SK-N-SH (cell line): ENCODE data around the gene PTMS. TPM values are rescaled to one million over a fixed set of nuclear protein-coding genes. Genes with fewer than 3 reads are reported as not detected.
A peak's percentile ranks its signal among the peaks of the same experiment; 100 is the strongest.

Experiments
- CTCF ChIA-PET: fragments of 300-600, 350-600 bp; formaldehyde crosslinking; extraction: SDS; loops from one replicate; lab custom pipeline; 2021; lab: Yijun Ruan, JAX
- POLR2A ChIA-PET: fragments of 350-600 bp; sonication (Branson Sonifier 250); formaldehyde crosslinking; extraction: SDS; loops from one replicate; lab custom pipeline; 2020; ENCODE audit warnings: antibody characterized with exemption, inconsistent platforms; lab: Yijun Ruan, JAX
- DNase-seq: peaks from one replicate; pipeline ENCODE4 v3.0.0; 2012
- H2AFZ ChIP-seq: fragments of 200-600 bp; sonication (generic); 2 replicates; pipeline ENCODE4 v1.8.1; 2016; ENCODE audit warnings: antibody characterized with exemption, mild to moderate bottlenecking, low read depth
- H3F3A ChIP-seq: fragments of 200-600 bp; sonication (generic); replicated peaks from 2 replicates; pipeline ENCODE3; 2016; ENCODE audit warnings: antibody characterized with exemption, mild to moderate bottlenecking; ENCODE audit not compliant: insufficient read depth
- H3K27ac ChIP-seq, 2 experiments: fragments of 200-500 bp in 1 of 2; fragments of 200-600 bp in 1 of 2; sonication (Bioruptor generic) in 1 of 2; sonication (generic), shearing (Covaris generic) in 1 of 2; 2 replicates each; pipeline versions ENCODE4 v1.5.1 to v1.6.1; 2014 to 2016; ENCODE audit warnings: low read depth in 2 of 2, inconsistent platforms in 1 of 2, low read length in 1 of 2, mild to moderate bottlenecking in 1 of 2, mixed read lengths in 1 of 2
- H3K27me3 ChIP-seq: fragments of 200-600 bp; sonication (generic), shearing (Covaris generic); 2 replicates; pipeline ENCODE4 v1.6.1; 2016; ENCODE audit warnings: mixed run types; ENCODE audit not compliant: insufficient read depth
- H3K36me3 ChIP-seq, 2 experiments: fragments of 200-500 bp in 1 of 2; fragments of 200-600 bp in 1 of 2; sonication (Bioruptor generic) in 1 of 2; sonication (generic) in 1 of 2; replicated peaks in 1 of 2; 2 replicates each; pipeline versions ENCODE3 to v1.5.1; 2014 to 2016; ENCODE audit warnings: low read length in 1 of 2, mild to moderate bottlenecking in 1 of 2; ENCODE audit not compliant: insufficient read depth in 2 of 2, control insufficient read depth in 1 of 2
- H3K4me1 ChIP-seq, 2 experiments: fragments of 200-500 bp in 1 of 2; fragments of 200-600 bp in 1 of 2; sonication (Bioruptor generic) in 1 of 2; sonication (generic), shearing (Covaris generic) in 1 of 2; 2 replicates each; pipeline versions ENCODE4 v1.5.1 to v1.6.1; 2014 to 2016; ENCODE audit warnings: low read depth in 1 of 2, low read length in 1 of 2, mixed run types in 1 of 2; ENCODE audit not compliant: insufficient read depth in 2 of 2, control insufficient read depth in 1 of 2
- H3K4me2 ChIP-seq: fragments of 200-600 bp; sonication (generic), shearing (Covaris generic); 2 replicates; pipeline ENCODE4 v1.6.1; 2017; ENCODE audit warnings: mixed run types
- H3K4me3 ChIP-seq, 2 experiments: fragments of 200-500 bp in 1 of 2; fragments of 200-600 bp in 1 of 2; sonication (Bioruptor generic) in 1 of 2; sonication (generic), shearing (Covaris generic) in 1 of 2; 2 replicates each; pipeline versions ENCODE4 v1.5.1 to v1.8.1; 2014 to 2016; ENCODE audit warnings: low read depth in 2 of 2, inconsistent platforms in 1 of 2, low read length in 1 of 2, mild to moderate bottlenecking in 1 of 2, mixed read lengths in 1 of 2, moderate library complexity in 1 of 2
- H3K79me2 ChIP-seq: fragments of 200-600 bp; sonication (generic); 2 replicates; pipeline ENCODE4 v1.8.1; 2017; ENCODE audit warnings: mild to moderate bottlenecking; ENCODE audit not compliant: insufficient read depth
- H3K9ac ChIP-seq: fragments of 200-600 bp; sonication (generic); 2 replicates; pipeline ENCODE4 v1.6.1; 2017; ENCODE audit warnings: mixed run types
- H3K9me2 ChIP-seq: fragments of 200-600 bp; sonication (generic); 2 replicates; pipeline ENCODE4 v1.6.1; 2017; ENCODE audit warnings: mixed run types
- H3K9me3 ChIP-seq: fragments of 200-600 bp; sonication (generic); 2 replicates; pipeline ENCODE4 v1.6.1; 2017; ENCODE audit warnings: mixed run types, mild to moderate bottlenecking, moderate library complexity
- H4K20me1 ChIP-seq: fragments of 200-600 bp; sonication (generic); 2 replicates; pipeline ENCODE4 v1.6.1; 2017; ENCODE audit warnings: mild to moderate bottlenecking, mixed run types; ENCODE audit not compliant: insufficient read depth
- CHD2 ChIP-seq: fragments of 150-350 bp; IDR thresholded peaks from 2 replicates; pipeline ENCODE4 v1.6.1; 2018; ENCODE audit warnings: low read length; ENCODE audit not compliant: partially characterized antibody
- CTCF ChIP-seq: fragments of 200-600 bp; sonication (generic); IDR thresholded peaks from 2 replicates; pipeline ENCODE4 v1.6.1; 2017; ENCODE audit warnings: antibody characterized with exemption, mild to moderate bottlenecking, moderate library complexity
- ELF1 ChIP-seq: IDR thresholded peaks from 2 replicates; pipeline ENCODE4 v1.4.0; 2012
- EZH2phosphoT487 ChIP-seq: fragments of 200-600 bp; sonication (generic); IDR thresholded peaks from 2 replicates; pipeline ENCODE4 v1.6.1; 2017; ENCODE audit warnings: low read depth, mixed run types, mild to moderate bottlenecking, antibody characterized with exemption, moderate library complexity, borderline replicate concordance
- FOXJ3 ChIP-seq: sonication (generic); formaldehyde crosslinking; IDR thresholded peaks from 2 replicates; pipeline ENCODE4 v1.5.1; 2020; ENCODE audit warnings: mild to moderate bottlenecking, missing genetic modification reagents
- GABPA ChIP-seq: IDR thresholded peaks from 2 replicates; pipeline ENCODE4 v1.4.0; 2012; ENCODE audit warnings: low read depth, mild to moderate bottlenecking
- MAX ChIP-seq: IDR thresholded peaks from 2 replicates; pipeline ENCODE4 v1.4.0; 2012; ENCODE audit warnings: low read depth
- MEF2A ChIP-seq: IDR thresholded peaks from 2 replicates; pipeline ENCODE4 v1.4.0; 2012; ENCODE audit warnings: low read depth, borderline replicate concordance
- MXI1 ChIP-seq: IDR thresholded peaks from 2 replicates; pipeline ENCODE4 v1.6.1; 2012; ENCODE audit warnings: mild to moderate bottlenecking, low read depth, low read length, improper control_type of control experiment
- NFIC ChIP-seq: IDR thresholded peaks from 2 replicates; pipeline ENCODE4 v1.4.0; 2012; ENCODE audit warnings: borderline replicate concordance
- NRF1 ChIP-seq: IDR thresholded peaks from 2 replicates; pipeline ENCODE4 v1.6.1; 2012; ENCODE audit warnings: low read depth, mild to moderate bottlenecking, low read length
- SIN3A ChIP-seq: IDR thresholded peaks from 2 replicates; pipeline ENCODE4 v1.6.1; 2012; ENCODE audit warnings: low read depth, mild to moderate bottlenecking, low read length, moderate library complexity, borderline replicate concordance
- TCF12 ChIP-seq: IDR thresholded peaks from 2 replicates; pipeline ENCODE4 v1.4.0; 2012
- USF2 ChIP-seq: fragments of 150-350 bp; IDR thresholded peaks from 2 replicates; pipeline ENCODE4 v1.6.1; 2017; ENCODE audit warnings: antibody characterized with exemption, low read length, low read depth, borderline replicate concordance
- YY1 ChIP-seq: IDR thresholded peaks from 2 replicates; pipeline ENCODE4 v1.4.0; 2012; ENCODE audit warnings: low read depth, mild to moderate bottlenecking
- ZBTB33 ChIP-seq: IDR thresholded peaks from 2 replicates; pipeline ENCODE4 v1.4.0; 2012; ENCODE audit warnings: low read depth, borderline replicate concordance
- WGBS: methylation state at CpG from one replicate; pipeline ENCODE4 v1.1.6; 2017; ENCODE audit warnings: low lambda C conversion rate; 5-methylcytosine and 5-hydroxymethylcytosine counted together
- polyA plus RNA-seq, 3 experiments: library from polyadenylated mRNA; depleted of rRNA; stranded (reverse); fragments of >200 nt; gene quantifications; 2 replicates each; pipeline ENCODE4 v1.2.3, GENCODE V29; 2012

The PTMS gene
- polyA plus RNA-seq, 1 of the 3 experiments (the other 2 are of a cell fraction): 661 TPM

GRCh38 chr12:6792522-6793201 lies 26.5 kb downstream of the PTMS start:
- Histone ChIP-seq H3K27ac (no peak overlapping the region), H4K20me1 (no peaks in the 10 kb centered on the region), H3K27me3 (no peaks in the 10 kb centered on the region), H3K36me3 (no peaks in the 10 kb centered on the region), H2AFZ (0 out of 2 replicates have a peak overlapping the region, but pooled peaks have one; percentile 1), H3K9me3 (no peaks in the 10 kb centered on the region)
- DNase-seq: no peak
- TF ChIP-seq ELF1: no peak
- no peak for TF ChIP-seq USF2
- no peak for TF ChIP-seq FOXJ3
- no peak for TF ChIP-seq EZH2phosphoT487
- TF ChIP-seq CTCF: no peak
- no peak for TF ChIP-seq GABPA
- no peak for TF ChIP-seq MXI1
- no peak for TF ChIP-seq YY1
- TF ChIP-seq NRF1: no peak
- no peak for TF ChIP-seq CHD2
- no peak for TF ChIP-seq MAX
- TF ChIP-seq, all 33 proteins: peak for 0
- H3K79me2 ChIP-seq: no peaks in the 10 kb centered on the region
- H3K9me2 ChIP-seq: no peaks in the 10 kb centered on the region
- POLR2A ChIA-PET: interaction anchor here (1.2 kb wide), 1 partner anchor 26 kb away, joined by 3 read pairs; the partner anchor contains the start of gene PTMS
- CTCF ChIA-PET: interaction anchor here (0.8 to 3.4 kb wide), 13 partner anchors 11 to 56 kb away, joined by 3 to 19 read pairs (median 4); partner anchors contain the start of genes MLF2 and P3H3
- no peak overlapping the region for H3K4me2 ChIP-seq
- 63% methylated on average over 12 of the region's 12 CpGs for WGBS
- H3K4me1 ChIP-seq: peaks cover 0 to 9% of the 10 kb centered on the region in 2 experiments; a peak in 1 of 4 replicates
- H3F3A ChIP-seq: no peaks in the 10 kb centered on the region
- H3K4me3 ChIP-seq: no peak overlapping the region
- no peak overlapping the region for H3K9ac ChIP-seq

GRCh38 chr12:6795088-6795487 lies 28.9 kb downstream of the PTMS start:
- no peak overlapping the region for H3K9ac ChIP-seq

More at GRCh38 chr12:6795088-6795487, 28.9 kb downstream of the PTMS start:
- DNase-seq: no peak
- no peaks in the 10 kb centered on the region for H4K20me1 ChIP-seq
- H3K4me2 ChIP-seq: no peak overlapping the region
- peaks cover 0 to 9% of the 10 kb centered on the region in 2 experiments; a peak in 1 of 4 replicates for H3K4me1 ChIP-seq
- no peak overlapping the region for H3K4me3 ChIP-seq
- no peaks in the 10 kb centered on the region for H3K9me2 ChIP-seq
- ChIA-PET POLR2A (interaction anchor here (0.7 to 1.0 kb wide), 2 partner anchors 26 to 56 kb away, joined by 3 to 5 read pairs; partner anchors contain the start of genes CDCA3 and GPR162), CTCF (interaction anchor here (0.6 to 1.9 kb wide), 5 partner anchors 12 to 43 kb away, joined by 3 to 10 read pairs (median 4); partner anchors contain the start of gene MLF2)
- H3K27ac ChIP-seq: no peak overlapping the region
- H2AFZ ChIP-seq: no peak overlapping the region
- no peaks in the 10 kb centered on the region for H3K9me3 ChIP-seq
- no peaks in the 10 kb centered on the region for H3K36me3 ChIP-seq
- WGBS: 77% methylated on average over 2 of the region's 2 CpGs
- no peaks in the 10 kb centered on the region for H3K79me2 ChIP-seq
- TF ChIP-seq TCF12 (no peak), CHD2 (no peak), MEF2A (no peak), ZBTB33 (no peak), NFIC (no peak), CTCF (no peak), SIN3A (no peak), NRF1 (no peak)
- no peaks in the 10 kb centered on the region for H3K27me3 ChIP-seq
- H3F3A ChIP-seq: no peaks in the 10 kb centered on the region
